ENCODE data around the gene TLR8. TPM values are rescaled to one million over a fixed set of nuclear protein-coding genes. Genes with fewer than 3 reads are reported as not detected.

TLR8 gene
- total RNA-seq, 4 donors from 2014 or later: 2.1 to 35.5 (median 7.9) TPM

DNA sequence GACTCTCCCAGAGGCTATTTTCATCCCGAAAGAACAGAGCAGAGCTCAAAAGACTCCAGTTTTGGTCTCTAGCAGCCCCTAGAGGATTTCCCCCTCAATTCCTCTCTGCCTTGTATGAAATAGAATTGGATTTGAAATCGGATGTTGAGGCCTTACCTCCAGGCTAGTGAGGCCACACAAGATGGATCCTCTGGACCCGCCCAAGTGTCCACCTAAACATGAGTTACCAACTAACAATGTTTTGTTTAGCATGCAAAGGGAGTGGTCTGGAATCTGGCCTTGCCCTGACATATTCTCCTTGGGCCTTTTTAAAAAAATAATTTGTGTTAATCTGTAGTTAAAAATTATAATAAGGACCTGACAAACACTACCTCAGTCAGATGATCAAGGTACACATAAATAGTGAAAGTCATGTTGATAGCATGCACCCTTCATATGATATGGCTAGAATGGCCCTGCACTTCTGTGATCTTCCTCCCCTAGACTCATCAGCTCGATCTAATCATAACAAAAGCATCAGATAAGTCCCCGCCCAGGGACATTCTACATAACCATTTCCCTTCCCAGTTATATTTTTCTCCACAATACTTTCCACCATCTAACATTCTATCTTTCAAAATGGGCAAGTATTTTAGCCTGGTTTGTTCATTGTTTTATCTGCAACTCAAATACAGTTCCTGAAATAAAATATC is 6.5 kb downstream of the TLR8 start:
- TF ChIP-seq, protein P1, sequence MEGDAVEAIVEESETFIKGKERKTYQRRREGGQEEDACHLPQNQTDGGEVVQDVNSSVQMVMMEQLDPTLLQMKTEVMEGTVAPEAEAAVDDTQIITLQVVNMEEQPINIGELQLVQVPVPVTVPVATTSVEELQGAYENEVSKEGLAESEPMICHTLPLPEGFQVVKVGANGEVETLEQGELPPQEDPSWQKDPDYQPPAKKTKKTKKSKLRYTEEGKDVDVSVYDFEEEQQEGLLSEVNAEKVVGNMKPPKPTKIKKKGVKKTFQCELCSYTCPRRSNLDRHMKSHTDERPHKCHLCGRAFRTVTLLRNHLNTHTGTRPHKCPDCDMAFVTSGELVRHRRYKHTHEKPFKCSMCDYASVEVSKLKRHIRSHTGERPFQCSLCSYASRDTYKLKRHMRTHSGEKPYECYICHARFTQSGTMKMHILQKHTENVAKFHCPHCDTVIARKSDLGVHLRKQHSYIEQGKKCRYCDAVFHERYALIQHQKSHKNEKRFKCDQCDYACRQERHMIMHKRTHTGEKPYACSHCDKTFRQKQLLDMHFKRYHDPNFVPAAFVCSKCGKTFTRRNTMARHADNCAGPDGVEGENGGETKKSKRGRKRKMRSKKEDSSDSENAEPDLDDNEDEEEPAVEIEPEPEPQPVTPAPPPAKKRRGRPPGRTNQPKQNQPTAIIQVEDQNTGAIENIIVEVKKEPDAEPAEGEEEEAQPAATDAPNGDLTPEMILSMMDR (IDR thresholded peaks at IDR 0.05; ENCODE audit: low read depth): no peak

DNA sequence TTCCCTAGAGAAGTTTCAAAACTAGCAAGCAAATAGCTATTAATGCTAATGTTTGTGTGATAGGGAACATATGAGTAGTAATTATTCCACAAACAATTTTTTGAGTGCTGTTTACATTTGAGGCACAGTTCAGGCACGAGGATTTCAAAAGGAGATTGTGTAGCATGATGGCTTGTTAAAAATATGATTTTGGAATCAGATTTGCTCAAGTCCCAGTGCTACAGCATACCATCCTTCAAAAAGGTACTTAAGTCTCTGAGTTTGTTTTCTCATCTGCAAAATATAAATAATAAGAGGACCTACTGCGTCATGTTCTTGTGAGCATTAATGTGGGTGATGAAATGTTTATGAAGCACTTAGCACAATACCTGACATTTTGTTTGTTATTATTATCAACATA is 11.3 kb downstream of the TLR8 start:
- TF ChIP-seq, protein P1 (IDR thresholded peaks at IDR 0.05; ENCODE audit: low read depth): no peak

DNA sequence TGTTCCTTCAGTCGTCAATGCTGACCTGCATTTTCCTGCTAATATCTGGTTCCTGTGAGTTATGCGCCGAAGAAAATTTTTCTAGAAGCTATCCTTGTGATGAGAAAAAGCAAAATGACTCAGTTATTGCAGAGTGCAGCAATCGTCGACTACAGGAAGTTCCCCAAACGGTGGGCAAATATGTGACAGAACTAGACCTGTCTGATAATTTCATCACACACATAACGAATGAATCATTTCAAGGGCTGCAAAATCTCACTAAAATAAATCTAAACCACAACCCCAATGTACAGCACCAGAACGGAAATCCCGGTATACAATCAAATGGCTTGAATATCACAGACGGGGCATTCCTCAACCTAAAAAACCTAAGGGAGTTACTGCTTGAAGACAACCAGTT is 12.6 kb downstream of the TLR8 start:
- TF ChIP-seq, protein P1 (IDR thresholded peaks at IDR 0.05; ENCODE audit: low read depth): no peak

DNA sequence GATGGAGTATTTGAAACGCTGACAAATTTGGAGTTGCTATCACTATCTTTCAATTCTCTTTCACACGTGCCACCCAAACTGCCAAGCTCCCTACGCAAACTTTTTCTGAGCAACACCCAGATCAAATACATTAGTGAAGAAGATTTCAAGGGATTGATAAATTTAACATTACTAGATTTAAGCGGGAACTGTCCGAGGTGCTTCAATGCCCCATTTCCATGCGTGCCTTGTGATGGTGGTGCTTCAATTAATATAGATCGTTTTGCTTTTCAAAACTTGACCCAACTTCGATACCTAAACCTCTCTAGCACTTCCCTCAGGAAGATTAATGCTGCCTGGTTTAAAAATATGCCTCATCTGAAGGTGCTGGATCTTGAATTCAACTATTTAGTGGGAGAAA is 13.2 kb downstream of the TLR8 start:
- TF ChIP-seq, protein P1 (IDR thresholded peaks at IDR 0.05; ENCODE audit: low read depth): no peak

DNA sequence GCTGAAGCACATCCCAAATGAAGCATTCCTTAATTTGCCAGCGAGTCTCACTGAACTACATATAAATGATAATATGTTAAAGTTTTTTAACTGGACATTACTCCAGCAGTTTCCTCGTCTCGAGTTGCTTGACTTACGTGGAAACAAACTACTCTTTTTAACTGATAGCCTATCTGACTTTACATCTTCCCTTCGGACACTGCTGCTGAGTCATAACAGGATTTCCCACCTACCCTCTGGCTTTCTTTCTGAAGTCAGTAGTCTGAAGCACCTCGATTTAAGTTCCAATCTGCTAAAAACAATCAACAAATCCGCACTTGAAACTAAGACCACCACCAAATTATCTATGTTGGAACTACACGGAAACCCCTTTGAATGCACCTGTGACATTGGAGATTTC is 14.6 kb downstream of the TLR8 start:
- TF ChIP-seq, protein P1 (IDR thresholded peaks at IDR 0.05; ENCODE audit: low read depth): no peak

DNA sequence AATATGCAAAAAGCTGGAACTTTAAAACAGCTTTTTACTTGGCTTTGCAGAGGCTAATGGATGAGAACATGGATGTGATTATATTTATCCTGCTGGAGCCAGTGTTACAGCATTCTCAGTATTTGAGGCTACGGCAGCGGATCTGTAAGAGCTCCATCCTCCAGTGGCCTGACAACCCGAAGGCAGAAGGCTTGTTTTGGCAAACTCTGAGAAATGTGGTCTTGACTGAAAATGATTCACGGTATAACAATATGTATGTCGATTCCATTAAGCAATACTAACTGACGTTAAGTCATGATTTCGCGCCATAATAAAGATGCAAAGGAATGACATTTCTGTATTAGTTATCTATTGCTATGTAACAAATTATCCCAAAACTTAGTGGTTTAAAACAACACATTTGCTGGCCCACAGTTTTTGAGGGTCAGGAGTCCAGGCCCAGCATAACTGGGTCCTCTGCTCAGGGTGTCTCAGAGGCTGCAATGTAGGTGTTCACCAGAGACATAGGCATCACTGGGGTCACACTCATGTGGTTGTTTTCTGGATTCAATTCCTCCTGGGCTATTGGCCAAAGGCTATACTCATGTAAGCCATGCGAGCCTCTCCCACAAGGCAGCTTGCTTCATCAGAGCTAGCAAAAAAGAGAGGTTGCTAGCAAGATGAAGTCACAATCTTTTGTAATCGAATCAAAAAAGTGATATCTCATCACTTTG is 15.6 kb downstream of the TLR8 start:
- TF ChIP-seq, protein P1 (IDR thresholded peaks at IDR 0.05; ENCODE audit: low read depth): no peak

DNA sequence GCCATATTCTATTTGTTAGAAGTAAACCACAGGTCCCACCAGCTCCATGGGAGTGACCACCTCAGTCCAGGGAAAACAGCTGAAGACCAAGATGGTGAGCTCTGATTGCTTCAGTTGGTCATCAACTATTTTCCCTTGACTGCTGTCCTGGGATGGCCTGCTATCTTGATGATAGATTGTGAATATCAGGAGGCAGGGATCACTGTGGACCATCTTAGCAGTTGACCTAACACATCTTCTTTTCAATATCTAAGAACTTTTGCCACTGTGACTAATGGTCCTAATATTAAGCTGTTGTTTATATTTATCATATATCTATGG is 16.1 kb downstream of the TLR8 start:
- TF ChIP-seq, protein P1 (IDR thresholded peaks at IDR 0.05; ENCODE audit: low read depth): no peak
